ENCODE data around the gene METTL24. TPM values are rescaled to one million over a fixed set of nuclear protein-coding genes. Genes with fewer than 3 reads are reported as not detected.

The METTL24 gene
- total and polyA plus RNA-seq, 4 donors, result 0.14 to 2.0 (median 0.91) TPM

- Histone ChIP-seq H3K9me3 (ENCODE audit: control insufficient read depth in 4 of 4, low read length in 3 of 4) (no peaks in the 10 kb centered on the region), H3K4me3 (ENCODE audit: low read depth in 1 of 3, low read length in 3 of 3) (no peak overlapping the region), H3K27ac (ENCODE audit: low read depth in 1 of 2, low read length in 2 of 2) (no peak overlapping the region), H3K36me3 (ENCODE audit: control insufficient read depth in 4 of 4, insufficient read depth in 3 of 4, low read depth in 1 of 4, low read length in 3 of 4) (no peaks in the 10 kb centered on the region), H3K9ac (ENCODE audit: low read depth in 1 of 2, low read length in 2 of 2) (no peak overlapping the region), H3K27me3 (ENCODE audit: control insufficient read depth in 4 of 4, insufficient read depth in 4 of 4, low read length in 3 of 4) (no peaks in the 10 kb centered on the region), H3K4me1 (ENCODE audit: control insufficient read depth in 4 of 4, insufficient read depth in 4 of 4, low read length in 3 of 4) (peaks cover 0 to under 1% (median 0%) of the 10 kb centered on the region in 4 donors)
- WGBS, result 96% methylated on average over 3 of the region's 3 CpGs
- DNase-seq (ENCODE audit: low spot score), result no peak
- TF ChIP-seq HNF4A (conservative IDR thresholded peaks at IDR 0.05) (no peak), CTCF (IDR thresholded peaks at IDR 0.05; ENCODE audit: low read depth, low read length, missing input control) (no peak), YY1 (IDR thresholded peaks at IDR 0.05) (no peak), EGR1 (IDR thresholded peaks at IDR 0.05; ENCODE audit: low read depth in 2 of 2) (no peak), FOXA2 (IDR thresholded peaks at IDR 0.05) (no peak), RXRA (IDR thresholded peaks at IDR 0.05) (no peak), TAF1 (conservative IDR thresholded peaks at IDR 0.05) (no peak), REST (IDR thresholded peaks at IDR 0.05) (no peak), ATF3 (IDR thresholded peaks at IDR 0.05) (no peak), ZBTB33 (IDR thresholded peaks at IDR 0.05) (no peak), SP1 (IDR thresholded peaks at IDR 0.05) (no peak), GABPA (IDR thresholded peaks at IDR 0.05 in 1 of 2, conservative IDR thresholded peaks at IDR 0.05 in 1 of 2) (no peak)
Measured at GRCh38 chr6:110319381-110319780, 38.8 kb downstream of the METTL24 start.

GRCh38 chr6:110318971-110319370, 39.2 kb downstream of the METTL24 start:
- 91% methylated on average over 3 of the region's 3 CpGs for WGBS
- TF ChIP-seq FOXA2 (IDR thresholded peaks at IDR 0.05), result no peak
- no peak for TF ChIP-seq REST (IDR thresholded peaks at IDR 0.05)
- TF ChIP-seq HNF4G (IDR thresholded peaks at IDR 0.05), result no peak
- no peak for TF ChIP-seq RXRA (IDR thresholded peaks at IDR 0.05)
- no peak for TF ChIP-seq NR2F2 (IDR thresholded peaks at IDR 0.05)
- no peak for TF ChIP-seq JUND (IDR thresholded peaks at IDR 0.05)
- Histone ChIP-seq H3K4me1 (ENCODE audit: control insufficient read depth in 4 of 4, insufficient read depth in 4 of 4, low read length in 3 of 4) (no peaks in the 10 kb centered on the region), H3K4me3 (ENCODE audit: low read depth in 1 of 3, low read length in 3 of 3) (no peak overlapping the region), H3K27ac (ENCODE audit: low read depth in 1 of 2, low read length in 2 of 2) (no peak overlapping the region), H3K9ac (ENCODE audit: low read depth in 1 of 2, low read length in 2 of 2) (no peak overlapping the region), H3K27me3 (ENCODE audit: control insufficient read depth in 4 of 4, insufficient read depth in 4 of 4, low read length in 3 of 4) (no peaks in the 10 kb centered on the region), H3K36me3 (ENCODE audit: control insufficient read depth in 4 of 4, insufficient read depth in 3 of 4, low read depth in 1 of 4, low read length in 3 of 4) (no peaks in the 10 kb centered on the region), H3K9me3 (ENCODE audit: control insufficient read depth in 4 of 4, low read length in 3 of 4) (no peaks in the 10 kb centered on the region)
- DNase-seq (ENCODE audit: low spot score), result no peak
